ENCODE measurements around the gene TBX18.

DNA sequence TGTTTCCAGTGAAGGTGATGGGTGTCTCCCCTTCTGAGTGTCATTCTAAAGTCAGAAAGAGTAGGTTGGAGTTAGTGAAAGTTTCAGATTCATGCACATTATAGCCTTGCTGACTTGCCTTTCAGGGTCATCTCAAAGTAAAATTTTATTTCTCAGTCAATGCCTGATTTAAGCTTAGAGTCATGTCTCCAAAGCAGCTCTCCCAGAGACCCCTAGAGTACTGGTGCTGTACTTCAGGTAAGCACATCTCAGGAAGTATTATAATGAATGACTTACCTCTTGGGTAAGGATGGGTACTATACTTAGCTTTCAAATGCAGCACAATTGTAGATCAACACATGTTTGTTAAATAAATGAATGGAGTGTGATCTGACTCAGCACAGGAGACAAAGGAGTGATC is 116.0 kb downstream of the TBX18 start:
- no peak for TF ChIP-seq CTCF (IDR thresholded peaks at IDR 0.05; ENCODE audit: low read depth, low read length, poor library complexity, severe bottlenecking)
- no peak for TF ChIP-seq EZH2phosphoT487 (IDR thresholded peaks at IDR 0.05; ENCODE audit: borderline replicate concordance, low read length)
